KMS-11 (cell line): ENCODE results near the gene ANKRD35.

Source experiments
- H2AFZ ChIP-seq: fragments of 200-600 bp; sonication (generic); 2 replicates; pipeline ENCODE4 v1.6.1; 2016; ENCODE audit warnings: antibody characterized with exemption, mixed run types, low read depth
- H3K27ac ChIP-seq: fragments of 200-600 bp; sonication (generic); 2 replicates; pipeline ENCODE4 v1.6.1; 2016; ENCODE audit warnings: mild to moderate bottlenecking, mixed run types
- H3K27me3 ChIP-seq: fragments of 200-600 bp; sonication (generic); 2 replicates; pipeline ENCODE4 v1.6.1; 2017; ENCODE audit warnings: mild to moderate bottlenecking, low read depth, mixed run types, moderate library complexity; ENCODE audit not compliant: insufficient read depth
- H3K36me3 ChIP-seq: fragments of 200-600 bp; sonication (generic); 2 replicates; pipeline ENCODE4 v1.6.1; 2017; ENCODE audit warnings: mild to moderate bottlenecking, mixed run types; ENCODE audit not compliant: insufficient read depth
- H3K4me1 ChIP-seq: fragments of 200-600 bp; sonication (generic); 2 replicates; pipeline ENCODE4 v1.6.1; 2016; ENCODE audit warnings: mild to moderate bottlenecking, low read depth, mixed run types; ENCODE audit not compliant: poor library complexity, severe bottlenecking
- H3K4me2 ChIP-seq: fragments of 200-600 bp; sonication (generic); 2 replicates; pipeline ENCODE4 v1.7.0; 2016; ENCODE audit warnings: mild to moderate bottlenecking, mixed run types
- H3K4me3 ChIP-seq: fragments of 200-600 bp; sonication (generic); IDR thresholded peaks from 2 replicates; pipeline ENCODE4 v1.6.1; 2017; ENCODE audit warnings: low read depth, low read length, mixed read lengths; ENCODE audit not compliant: insufficient read depth
- H3K79me2 ChIP-seq: fragments of 200-600 bp; sonication (generic); 2 replicates; pipeline ENCODE4 v1.6.1; 2016; ENCODE audit warnings: low read depth, mixed run types; ENCODE audit not compliant: insufficient read depth
- H3K9ac ChIP-seq: fragments of 200-600 bp; sonication (generic); 2 replicates; pipeline ENCODE4 v1.6.1; 2016; ENCODE audit warnings: mild to moderate bottlenecking, mixed run types
- H4K20me1 ChIP-seq: fragments of 200-600 bp; sonication (generic); 2 replicates; pipeline ENCODE4 v1.6.1; 2016; ENCODE audit warnings: mild to moderate bottlenecking, mixed run types; ENCODE audit not compliant: insufficient read depth
- TF ChIP-seq, protein P1 (sequence below): fragments of 200-600 bp; sonication (generic); conservative IDR thresholded peaks from 2 replicates; pipeline ENCODE4 v1.6.1; 2017; ENCODE audit warnings: low read depth, mild to moderate bottlenecking, antibody characterized with exemption, low read length, moderate library complexity, mixed read lengths

The ANKRD35 gene

DNA sequence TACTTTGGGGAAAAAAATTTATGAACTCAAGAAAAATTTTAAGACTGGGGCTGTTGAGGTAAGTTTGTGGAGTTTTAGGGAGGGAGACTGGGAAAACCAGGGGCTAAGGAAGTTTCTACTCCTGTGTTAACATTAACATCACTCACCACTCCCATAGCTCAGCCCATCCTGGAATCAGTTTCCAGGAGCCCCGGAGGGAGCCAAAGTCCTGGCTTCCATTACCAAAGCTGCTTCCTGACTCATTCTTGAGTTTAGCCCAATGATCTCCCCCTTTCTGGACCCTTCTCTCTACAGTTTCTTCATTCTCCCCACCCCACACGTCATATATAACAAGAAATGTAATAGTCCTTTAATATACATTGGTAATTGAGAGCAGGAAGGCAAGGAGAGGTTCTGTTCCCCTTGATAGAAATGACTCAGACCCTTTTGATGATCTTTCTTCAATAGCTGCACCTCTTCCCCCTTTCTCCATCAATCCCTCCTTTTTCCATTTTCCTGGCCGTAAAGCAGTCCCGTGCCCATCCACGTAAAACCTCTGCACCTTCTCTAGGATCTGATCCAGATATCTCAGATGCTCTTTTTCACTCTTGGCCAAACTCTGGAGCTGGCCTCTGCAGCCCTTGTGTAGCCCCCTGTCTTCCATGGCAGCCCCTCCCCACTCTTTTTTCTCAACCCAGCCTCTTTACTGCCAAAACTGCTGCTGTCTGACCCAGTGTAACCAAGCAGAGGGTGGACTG lies 22.2 kb downstream of the ANKRD35 start:
- H3K4me1 ChIP-seq, result peaks cover 9% of the 10 kb centered on the region
- H3K27ac ChIP-seq, result no peak overlapping the region
- H3K4me3 ChIP-seq, result no peak overlapping the region
- H4K20me1 ChIP-seq, result no peaks in the 10 kb centered on the region
- no peak overlapping the region for H3K4me2 ChIP-seq
- no peaks in the 10 kb centered on the region for H3K36me3 ChIP-seq
- no peaks in the 10 kb centered on the region; the same call in 1 of the 2 replicates for H3K27me3 ChIP-seq
- H3K9ac ChIP-seq, result no peak overlapping the region
- H3K79me2 ChIP-seq, result no peaks in the 10 kb centered on the region
- TF ChIP-seq, protein P1, sequence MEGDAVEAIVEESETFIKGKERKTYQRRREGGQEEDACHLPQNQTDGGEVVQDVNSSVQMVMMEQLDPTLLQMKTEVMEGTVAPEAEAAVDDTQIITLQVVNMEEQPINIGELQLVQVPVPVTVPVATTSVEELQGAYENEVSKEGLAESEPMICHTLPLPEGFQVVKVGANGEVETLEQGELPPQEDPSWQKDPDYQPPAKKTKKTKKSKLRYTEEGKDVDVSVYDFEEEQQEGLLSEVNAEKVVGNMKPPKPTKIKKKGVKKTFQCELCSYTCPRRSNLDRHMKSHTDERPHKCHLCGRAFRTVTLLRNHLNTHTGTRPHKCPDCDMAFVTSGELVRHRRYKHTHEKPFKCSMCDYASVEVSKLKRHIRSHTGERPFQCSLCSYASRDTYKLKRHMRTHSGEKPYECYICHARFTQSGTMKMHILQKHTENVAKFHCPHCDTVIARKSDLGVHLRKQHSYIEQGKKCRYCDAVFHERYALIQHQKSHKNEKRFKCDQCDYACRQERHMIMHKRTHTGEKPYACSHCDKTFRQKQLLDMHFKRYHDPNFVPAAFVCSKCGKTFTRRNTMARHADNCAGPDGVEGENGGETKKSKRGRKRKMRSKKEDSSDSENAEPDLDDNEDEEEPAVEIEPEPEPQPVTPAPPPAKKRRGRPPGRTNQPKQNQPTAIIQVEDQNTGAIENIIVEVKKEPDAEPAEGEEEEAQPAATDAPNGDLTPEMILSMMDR, result no peak
- no peak overlapping the region for H2AFZ ChIP-seq

DNA sequence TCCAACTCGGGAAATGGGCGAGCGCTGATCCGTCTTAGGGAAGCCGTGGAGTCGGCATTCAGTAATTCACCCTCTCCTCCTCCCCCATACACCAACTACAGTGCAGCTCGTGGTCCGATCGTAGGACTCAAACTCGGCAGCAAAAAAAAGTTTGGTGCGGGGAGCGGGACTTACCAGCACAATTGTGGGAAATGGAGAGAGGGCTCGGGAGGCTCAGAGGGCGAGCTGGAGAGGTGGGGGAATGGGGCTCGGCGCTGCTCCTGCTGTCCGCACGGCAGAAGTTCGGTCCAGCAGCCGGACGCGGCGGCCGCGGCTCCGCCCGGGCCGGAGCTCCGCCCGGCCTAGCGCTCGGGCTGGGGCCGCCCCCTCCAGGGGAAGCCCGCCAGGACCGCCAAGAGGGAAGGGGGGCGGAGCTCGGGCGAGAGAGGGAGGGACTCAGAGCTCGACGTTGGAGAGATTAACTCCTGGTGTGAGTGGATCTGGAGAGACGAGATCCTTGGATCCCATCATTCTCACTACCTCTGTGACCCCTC lies 26.1 kb downstream of the ANKRD35 start:
- peaks cover 4% of the 10 kb centered on the region; the same call in 1 of the 2 replicates for H3K36me3 ChIP-seq
- H4K20me1 ChIP-seq, result no peaks in the 10 kb centered on the region
- H3K9ac ChIP-seq, result peak overlapping the region; percentile 35; the same call in 1 of the 2 replicates
- H3K27me3 ChIP-seq, result no peaks in the 10 kb centered on the region; the same call in 1 of the 2 replicates
- H3K4me1 ChIP-seq, result peaks cover 17% of the 10 kb centered on the region
- peak overlapping the region; percentile 100 for H3K4me3 ChIP-seq
- no peaks in the 10 kb centered on the region for H3K79me2 ChIP-seq
- H3K4me2 ChIP-seq, result peak overlapping the region; percentile 74
- peak overlapping the region; percentile 22 for H3K27ac ChIP-seq
- TF ChIP-seq, protein P1, result peak; percentile 7; the same call in 1 of the 2 replicates
- peak overlapping the region; percentile 93 for H2AFZ ChIP-seq

DNA sequence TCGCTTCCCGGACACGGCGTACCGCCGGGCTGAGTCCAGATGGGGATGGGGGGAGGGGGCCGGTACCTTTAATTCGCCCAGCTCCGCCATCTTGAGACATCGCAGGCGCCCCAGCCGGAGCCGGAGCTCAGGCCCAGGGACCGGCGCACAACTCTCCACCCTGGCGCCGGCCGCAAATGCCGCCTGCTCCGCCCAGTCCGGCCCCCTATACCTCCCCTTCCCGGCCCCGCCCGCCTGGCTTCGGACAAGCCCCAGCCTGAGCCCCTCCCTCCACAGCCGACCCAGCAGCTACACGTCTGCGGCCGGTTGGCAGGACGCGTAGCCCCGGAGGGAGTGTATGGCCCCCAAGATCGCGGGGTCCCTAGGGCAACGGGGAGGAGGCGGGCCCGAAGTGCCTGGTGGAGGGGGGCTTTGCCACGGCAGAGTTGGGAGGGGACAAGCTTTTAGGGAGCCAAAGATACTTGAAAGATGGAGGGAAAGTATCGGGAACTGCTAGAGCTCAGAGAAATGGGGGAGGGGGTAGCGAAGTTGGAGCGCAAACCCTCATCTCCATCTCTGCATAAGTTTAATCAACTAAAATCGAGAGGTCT lies 26.7 kb downstream of the ANKRD35 start, which contains the start of gene PIAS3:
Gene PIAS3, minus strand, starts transcription at position 181 of the 590 bp plus-strand sequence. Its CDS starts 91 bp downstream, at position 90.
- Histone ChIP-seq H3K36me3 (peaks cover 4% of the 10 kb centered on the region; the same call in 1 of the 2 replicates), H3K4me3 (peak within 1 kb of the TSS; percentile 100), H3K27ac (peak within 1 kb of the TSS; percentile 22), H3K4me2 (peak within 1 kb of the TSS; percentile 74), H3K9ac (peak within 1 kb of the TSS; percentile 35; the same call in 1 of the 2 replicates), H3K4me1 (peaks cover 17% of the 10 kb centered on the region), H3K27me3 (no peaks in the 10 kb centered on the region; the same call in 1 of the 2 replicates), H4K20me1 (no peaks in the 10 kb centered on the region), H2AFZ (peak within 1 kb of the TSS; percentile 93), H3K79me2 (no peaks in the 10 kb centered on the region)
- TF ChIP-seq, protein P1, result no peak

DNA sequence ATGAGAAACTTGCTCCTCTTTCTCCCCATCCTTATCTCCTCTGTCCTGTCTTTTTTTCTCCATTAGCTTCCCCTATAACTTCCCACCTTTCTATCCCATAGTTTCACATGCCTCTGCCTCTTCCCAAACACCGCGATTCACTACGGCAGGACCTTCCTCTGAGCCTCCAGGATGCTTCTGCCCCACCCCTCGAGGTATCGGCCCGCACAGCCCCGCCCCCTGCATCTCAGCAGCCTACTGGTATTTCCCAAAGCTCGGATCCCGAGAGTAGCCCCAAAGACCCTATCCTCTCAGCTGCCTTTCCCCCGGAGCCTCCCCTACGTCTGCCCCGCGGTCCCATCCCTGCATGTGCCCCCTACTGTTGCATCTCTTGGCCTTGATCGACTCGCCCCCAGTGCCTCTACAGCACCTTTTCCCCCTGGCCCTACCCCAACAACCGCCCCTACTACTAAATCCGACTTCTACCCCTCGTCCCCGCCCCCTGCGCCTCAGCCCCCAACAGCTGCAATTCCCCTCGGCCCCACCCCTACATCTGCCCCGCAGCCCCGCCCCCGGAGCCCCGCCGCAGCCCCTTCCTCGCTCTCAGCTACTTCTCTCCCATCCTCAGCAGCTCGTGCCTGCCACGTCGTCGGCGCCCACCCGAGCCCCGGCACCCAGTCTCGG lies 27.3 kb downstream of the ANKRD35 start:
- peaks cover 4% of the 10 kb centered on the region; the same call in 1 of the 2 replicates for H3K36me3 ChIP-seq
- no peaks in the 10 kb centered on the region for H3K79me2 ChIP-seq
- H3K4me3 ChIP-seq, result peak overlapping the region; percentile 100
- TF ChIP-seq, protein P1, result no peak
- H3K4me1 ChIP-seq, result peaks cover 17% of the 10 kb centered on the region
- H2AFZ ChIP-seq, result peak overlapping the region; percentile 93
- H4K20me1 ChIP-seq, result no peaks in the 10 kb centered on the region
- H3K27ac ChIP-seq, result no peak overlapping the region
- peak overlapping the region; percentile 35; the same call in 1 of the 2 replicates for H3K9ac ChIP-seq
- no peaks in the 10 kb centered on the region; the same call in 1 of the 2 replicates for H3K27me3 ChIP-seq
- peak overlapping the region; percentile 74 for H3K4me2 ChIP-seq
